SU-DHL-6 (cell line): ENCODE results near the gene HELZ.
"Not testable (repeated sequence)": the region's sequence is repeated elsewhere in the genome, so short reads cannot be mapped to it uniquely, and the experiment has no call there.

ENCODE experiments used
- EZH2phosphoT487 ChIP-seq: fragments of 200-600 bp; sonication (generic), shearing (Covaris generic); conservative IDR thresholded peaks from 2 replicates; pipeline ENCODE4 v1.6.1; 2018; ENCODE audit warnings: mild to moderate bottlenecking, antibody characterized with exemption, low read length, moderate library complexity, mixed read lengths
- TF ChIP-seq, protein P1 (sequence below): fragments of 200-600 bp; sonication (generic); IDR thresholded peaks from one replicate; pipeline ENCODE4 v1.5.1; 2017; ENCODE audit warnings: antibody characterized with exemption, mild to moderate bottlenecking, low read length, moderate library complexity; ENCODE audit not compliant: insufficient read depth, poor library complexity, severe bottlenecking

DNA sequence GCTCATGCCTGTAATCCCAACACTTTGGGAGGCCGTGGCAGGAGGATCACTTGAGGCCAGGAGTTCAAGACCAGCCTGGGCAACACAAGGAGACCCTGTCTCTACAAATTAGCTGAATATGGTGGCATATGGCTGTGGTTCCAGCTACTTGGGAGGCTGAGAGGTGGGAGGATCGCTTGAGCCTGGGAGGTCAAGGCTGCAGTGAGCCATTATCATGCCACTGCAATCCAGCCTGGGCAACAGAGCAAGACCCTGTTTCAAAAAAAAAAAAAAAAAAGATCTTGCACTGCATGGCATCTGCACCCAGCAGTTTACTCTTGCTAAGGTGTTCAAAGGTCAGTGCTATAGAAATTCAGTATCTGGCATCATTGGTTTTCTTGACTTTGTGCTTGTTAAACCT is 26.2 kb upstream of the HELZ start:
- TF ChIP-seq, protein P1, sequence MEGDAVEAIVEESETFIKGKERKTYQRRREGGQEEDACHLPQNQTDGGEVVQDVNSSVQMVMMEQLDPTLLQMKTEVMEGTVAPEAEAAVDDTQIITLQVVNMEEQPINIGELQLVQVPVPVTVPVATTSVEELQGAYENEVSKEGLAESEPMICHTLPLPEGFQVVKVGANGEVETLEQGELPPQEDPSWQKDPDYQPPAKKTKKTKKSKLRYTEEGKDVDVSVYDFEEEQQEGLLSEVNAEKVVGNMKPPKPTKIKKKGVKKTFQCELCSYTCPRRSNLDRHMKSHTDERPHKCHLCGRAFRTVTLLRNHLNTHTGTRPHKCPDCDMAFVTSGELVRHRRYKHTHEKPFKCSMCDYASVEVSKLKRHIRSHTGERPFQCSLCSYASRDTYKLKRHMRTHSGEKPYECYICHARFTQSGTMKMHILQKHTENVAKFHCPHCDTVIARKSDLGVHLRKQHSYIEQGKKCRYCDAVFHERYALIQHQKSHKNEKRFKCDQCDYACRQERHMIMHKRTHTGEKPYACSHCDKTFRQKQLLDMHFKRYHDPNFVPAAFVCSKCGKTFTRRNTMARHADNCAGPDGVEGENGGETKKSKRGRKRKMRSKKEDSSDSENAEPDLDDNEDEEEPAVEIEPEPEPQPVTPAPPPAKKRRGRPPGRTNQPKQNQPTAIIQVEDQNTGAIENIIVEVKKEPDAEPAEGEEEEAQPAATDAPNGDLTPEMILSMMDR = not testable (repeated sequence)
- TF ChIP-seq EZH2phosphoT487 = not testable (repeated sequence)
